ENCODE results near the gene EPHB2.

GRCh38 chr1:22722901-22723550, 12.4 kb downstream of the EPHB2 start:
- no peak for TF ChIP-seq POLR2A (IDR thresholded peaks at IDR 0.05)
- TF ChIP-seq CTCF (IDR thresholded peaks at IDR 0.05), result no peak
- no peak for TF ChIP-seq POLR2AphosphoS5 (IDR thresholded peaks at IDR 0.05)
- TF ChIP-seq EP300 (IDR thresholded peaks at IDR 0.05), result no peak

Measured in suprapubic skin (tissue), 4 donors.